Nephron (organoid): ENCODE results near the gene UQCRFS1.
A peak's percentile ranks its signal among the peaks of the same experiment; 100 is the strongest.

ENCODE experiments used
- H3K27ac Mint-ChIP-seq, 3 experiments: 2 replicates each; pipeline ENCODE4 v1.8.0; 2020; ENCODE audit warnings: mixed read lengths in 3 of 3, mild to moderate bottlenecking in 2 of 3, moderate library complexity in 1 of 3
- H3K27me3 Mint-ChIP-seq: 2 replicates; pipeline ENCODE4 v1.8.0; 2021; ENCODE audit warnings: low read depth, mild to moderate bottlenecking, moderate library complexity, mixed read lengths
- H3K36me3 Mint-ChIP-seq: 2 replicates; pipeline ENCODE4 v1.8.0; 2020; ENCODE audit warnings: low read depth, mixed read lengths
- H3K4me1 Mint-ChIP-seq: 2 replicates; pipeline ENCODE4 v1.8.0; 2020; ENCODE audit warnings: mixed read lengths
- H3K4me3 Mint-ChIP-seq, 3 experiments: 2 replicates each; pipeline ENCODE4 v1.8.0; 2020; ENCODE audit warnings: mild to moderate bottlenecking in 3 of 3, mixed read lengths in 3 of 3, moderate library complexity in 2 of 3
- H3K9me3 Mint-ChIP-seq: 2 replicates; pipeline ENCODE4 v1.8.0; 2020; ENCODE audit warnings: mixed read lengths
- CTCF ChIP-seq, 3 experiments: fragments of 200-600 bp; sonication (generic); IDR thresholded peaks; one replicate each; pipeline ENCODE4 v1.5.0; 2021; ENCODE audit warnings: antibody characterized with exemption in 3 of 3; ENCODE audit not compliant: unreplicated experiment in 3 of 3

The UQCRFS1 gene

DNA sequence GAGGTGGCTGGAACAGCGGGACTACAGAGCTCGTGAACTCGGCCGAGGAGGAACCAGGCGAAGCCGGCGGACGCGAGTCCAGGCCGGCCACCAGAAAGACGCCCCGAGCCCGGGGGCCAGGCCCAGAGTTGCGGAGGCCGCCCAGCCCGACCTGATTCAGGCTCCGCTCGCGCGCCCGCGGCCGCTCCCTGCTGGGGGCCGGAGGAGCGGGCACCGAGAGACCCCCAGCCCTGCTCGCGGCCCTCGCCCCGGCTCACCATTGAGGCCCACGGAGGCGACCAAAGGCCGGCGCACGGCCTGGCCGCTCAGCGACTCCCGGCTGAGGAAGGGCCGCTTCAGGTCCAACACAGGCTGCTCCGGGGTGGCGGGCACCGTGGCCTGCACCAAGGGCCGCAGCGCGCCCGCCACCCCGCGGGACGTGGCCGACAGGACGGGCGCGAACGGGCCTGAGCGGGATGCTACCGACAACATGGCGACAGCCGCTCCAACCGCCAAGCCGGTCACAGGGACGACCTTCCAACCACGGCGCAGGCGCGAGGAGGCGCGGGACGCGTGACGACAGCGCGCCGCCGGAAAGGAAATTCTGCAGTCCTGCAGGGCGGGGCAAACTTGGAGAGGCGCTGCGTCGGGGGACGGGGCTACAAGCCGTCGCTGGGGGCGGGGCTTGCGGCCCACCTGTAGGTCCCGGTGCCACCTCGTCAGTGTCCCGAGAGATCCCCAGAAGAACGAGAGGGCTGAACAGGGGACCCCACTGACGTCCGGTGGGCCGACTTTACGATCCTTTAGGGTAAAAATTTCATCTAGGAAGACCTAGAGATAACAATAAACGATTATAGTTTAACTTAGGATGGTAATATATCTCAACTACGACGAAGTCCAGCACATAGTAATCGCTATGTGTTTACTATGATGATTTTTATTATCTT is at the start of gene UQCRFS1:
TSS of gene UQCRFS1 (minus strand) at position 504 of the 926 bp plus-strand sequence. CDS start at position 471, 33 bp downstream.
- peak within 1 kb of the TSS; percentile 88 to 94 (median 93) for H3K4me3 Mint-ChIP-seq
- H3K27me3 Mint-ChIP-seq: peaks cover 4% of the 10 kb centered on the region
- H3K4me1 Mint-ChIP-seq: peaks cover 25% of the 10 kb centered on the region
- no peak for TF ChIP-seq CTCF (IDR thresholded peaks at IDR 0.05; ENCODE audit: unreplicated experiment in 3 of 3)
- peaks cover 4% of the 10 kb centered on the region for H3K9me3 Mint-ChIP-seq
- peaks cover 31% of the 10 kb centered on the region for H3K36me3 Mint-ChIP-seq
- H3K27ac Mint-ChIP-seq: peak within 1 kb of the TSS; percentile 81 to 92 (median 92)

DNA sequence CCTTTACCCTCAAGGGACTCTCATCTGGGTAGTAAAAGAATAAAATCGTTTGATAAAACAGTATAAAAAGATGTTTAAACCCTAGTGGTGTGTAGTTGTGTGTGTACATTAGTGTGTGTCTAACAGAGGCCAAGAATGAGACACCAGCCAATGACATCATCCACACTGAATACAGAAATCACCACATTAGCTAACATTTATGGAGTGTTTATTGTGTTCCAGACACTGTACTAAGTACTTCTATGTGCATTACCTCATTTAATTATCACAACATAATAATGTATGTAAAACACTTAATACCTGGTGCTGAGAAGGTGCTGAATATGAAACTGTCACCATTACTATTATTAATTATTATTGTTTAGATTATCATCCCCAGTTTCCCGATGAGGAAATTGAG is 49.1 kb upstream of the UQCRFS1 start:
- Mint-ChIP-seq H3K9me3 (no peaks in the 10 kb centered on the region), H3K4me3 (no peak overlapping the region), H3K36me3 (no peaks in the 10 kb centered on the region), H3K4me1 (peaks cover 11% of the 10 kb centered on the region), H3K27ac (no peak overlapping the region), H3K27me3 (peaks cover 31% of the 10 kb centered on the region)
- TF ChIP-seq CTCF (IDR thresholded peaks at IDR 0.05; ENCODE audit: unreplicated experiment in 3 of 3): no peak

DNA sequence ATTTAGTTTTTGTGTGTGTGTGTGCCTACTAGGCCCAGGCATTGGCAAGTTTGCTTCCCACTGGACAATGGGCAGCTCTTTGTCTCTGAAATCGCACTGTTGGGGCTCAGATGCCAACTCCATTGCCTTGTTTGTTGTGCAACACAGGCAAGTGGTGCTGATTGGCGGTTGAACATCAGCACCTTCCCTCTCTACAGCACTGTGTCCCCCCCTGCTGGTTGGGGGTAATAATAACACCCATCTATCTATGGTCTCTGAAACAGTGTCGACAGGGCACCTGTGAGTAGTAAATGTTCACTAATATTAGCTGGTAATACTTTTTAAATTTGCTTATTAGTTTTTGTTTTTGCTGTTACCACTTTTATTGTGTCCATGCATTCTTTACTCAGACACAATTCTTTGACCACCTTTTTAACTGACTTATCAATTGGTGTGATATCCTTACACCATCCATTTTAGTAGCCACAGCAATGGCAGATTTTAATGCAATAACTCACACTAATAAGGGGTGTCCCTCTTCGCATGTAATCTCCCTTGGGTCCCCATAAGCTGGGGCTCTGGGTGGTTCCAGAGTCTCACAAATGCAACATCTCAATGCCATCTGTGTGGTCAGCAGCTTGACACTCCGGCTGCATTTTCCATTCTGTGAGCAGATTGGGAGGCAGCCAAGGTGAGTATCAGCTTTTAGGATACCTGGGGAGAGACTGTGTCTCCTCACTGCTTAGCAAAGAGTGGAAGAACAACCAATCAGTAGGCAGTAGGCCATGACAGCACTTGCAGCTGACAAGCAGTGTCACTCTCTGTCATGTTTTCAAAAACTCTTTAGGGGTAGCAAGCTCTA is 47.7 kb upstream of the UQCRFS1 start:
- Mint-ChIP-seq H3K27me3 (peaks cover 30% of the 10 kb centered on the region), H3K4me1 (peaks cover 11% of the 10 kb centered on the region), H3K9me3 (no peaks in the 10 kb centered on the region), H3K4me3 (no peak overlapping the region), H3K36me3 (no peaks in the 10 kb centered on the region), H3K27ac (no peak overlapping the region)
- TF ChIP-seq CTCF (IDR thresholded peaks at IDR 0.05; ENCODE audit: unreplicated experiment in 3 of 3): peak; percentile 37 to 56 (median 48)

DNA sequence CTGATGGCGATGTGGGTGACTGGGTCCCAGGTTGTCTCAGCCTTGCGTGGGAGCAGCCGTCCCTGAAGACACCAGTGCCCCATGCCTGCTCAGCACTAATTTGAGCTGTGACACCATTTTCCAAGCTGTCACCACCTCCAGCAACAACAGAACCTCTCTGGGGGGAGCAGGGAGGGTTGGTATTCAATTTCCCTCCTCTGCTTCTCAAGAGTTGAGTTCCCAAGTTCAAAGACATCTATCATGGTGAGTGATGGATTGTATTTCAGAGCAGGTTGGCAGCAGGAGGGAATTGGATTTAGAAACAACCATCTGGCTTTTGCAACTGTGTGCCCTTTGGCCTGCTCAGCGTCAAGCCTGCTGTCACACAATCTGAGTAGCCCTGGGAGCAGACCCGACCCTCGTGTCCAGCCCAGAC is 46.9 kb upstream of the UQCRFS1 start:
- H3K4me3 Mint-ChIP-seq: no peak overlapping the region
- no peak for TF ChIP-seq CTCF (IDR thresholded peaks at IDR 0.05; ENCODE audit: unreplicated experiment in 3 of 3)
- no peaks in the 10 kb centered on the region for H3K9me3 Mint-ChIP-seq
- H3K4me1 Mint-ChIP-seq: peaks cover 11% of the 10 kb centered on the region
- H3K36me3 Mint-ChIP-seq: no peaks in the 10 kb centered on the region
- H3K27ac Mint-ChIP-seq: no peak overlapping the region
- H3K27me3 Mint-ChIP-seq: peaks cover 22% of the 10 kb centered on the region

DNA sequence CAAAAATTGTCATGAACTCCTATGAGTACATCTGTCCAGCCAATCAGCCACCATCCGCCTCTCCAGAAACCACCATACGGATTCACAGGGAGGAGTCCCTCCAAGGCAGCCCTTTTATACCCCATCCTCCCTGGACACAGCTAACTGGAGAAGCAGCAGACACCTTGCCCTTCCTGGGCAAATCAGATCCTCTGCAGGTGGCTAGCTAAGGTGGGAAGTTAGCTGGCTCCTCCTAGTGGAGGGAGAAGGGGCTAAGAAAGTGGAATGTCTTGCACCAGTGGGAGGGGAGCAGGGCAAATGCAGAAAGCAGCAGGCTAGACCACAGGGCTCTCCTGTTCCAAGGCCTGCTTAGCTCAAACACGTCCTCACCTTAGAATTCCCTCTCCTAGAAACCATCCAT is 46.2 kb upstream of the UQCRFS1 start:
- H3K27ac Mint-ChIP-seq: no peak overlapping the region
- peaks cover 5% of the 10 kb centered on the region for H3K4me1 Mint-ChIP-seq
- no peak overlapping the region for H3K4me3 Mint-ChIP-seq
- no peaks in the 10 kb centered on the region for H3K36me3 Mint-ChIP-seq
- no peaks in the 10 kb centered on the region for H3K9me3 Mint-ChIP-seq
- peak in 1 of 3 experiments; percentile 8 for TF ChIP-seq CTCF (IDR thresholded peaks at IDR 0.05; ENCODE audit: unreplicated experiment in 3 of 3)
- peaks cover 21% of the 10 kb centered on the region for H3K27me3 Mint-ChIP-seq
